Keratinocyte (primary cell): Measurements from ENCODE around the gene ITGB1BP1. TPM values are rescaled to one million over a fixed set of nuclear protein-coding genes. Genes with fewer than 3 reads are reported as not detected.

Source experiments
- DNase-seq: peaks from one replicate; pipeline ENCODE4 v3.0.0-alpha.2; 2011; ENCODE audit warnings: low read depth, missing footprints, low spot score
- FAIRE-seq: peaks from 2 replicates; lab custom pipeline; 2011; peaks lifted over from hg19 to GRCh38; lab: Jason Lieb, UNC
- H2AFZ ChIP-seq: 2 replicates; pipeline ENCODE4 v1.6.0; 2012; ENCODE audit warnings: low read length, control low read depth, inconsistent platforms; ENCODE audit not compliant: control insufficient read depth
- H3K27ac ChIP-seq: 2 replicates; pipeline ENCODE4 v1.5.1; 2011; ENCODE audit warnings: low read length; ENCODE audit not compliant: control insufficient read depth, insufficient read depth
- H3K27me3 ChIP-seq: 3 replicates; pipeline ENCODE4 v1.6.0; 2011; ENCODE audit warnings: low read length; ENCODE audit not compliant: control insufficient read depth, insufficient read depth; ENCODE audit errors: extremely low read depth
- H3K36me3 ChIP-seq, 2 experiments: 2 replicates in 1 of 2; 3 replicates in 1 of 2; pipeline ENCODE4 v1.5.1; 2011; ENCODE audit warnings: low read length in 2 of 2, mild to moderate bottlenecking in 1 of 2; ENCODE audit not compliant: control insufficient read depth in 2 of 2, insufficient read depth in 2 of 2; ENCODE audit errors: extremely low read depth in 1 of 2
- H3K4me1 ChIP-seq: 3 replicates; pipeline ENCODE4 v1.5.1; 2011; ENCODE audit warnings: low read length; ENCODE audit not compliant: control insufficient read depth, insufficient read depth; ENCODE audit errors: extremely low read depth
- H3K4me2 ChIP-seq: 3 replicates; pipeline ENCODE4 v1.6.0; 2011; ENCODE audit warnings: low read depth, low read length; ENCODE audit not compliant: control insufficient read depth, insufficient read depth; ENCODE audit errors: extremely low read depth
- H3K4me3 ChIP-seq, 3 experiments: fragments of 200-600 bp in 1 of 3; sonication (generic) in 1 of 3; 2 replicates in 2 of 3; 3 replicates in 1 of 3; pipeline ENCODE4 v1.5.1; 2011 to 2016; ENCODE audit warnings: low read length in 3 of 3, mild to moderate bottlenecking in 3 of 3, control low read depth in 2 of 3, inconsistent platforms in 1 of 3, low read depth in 1 of 3, mixed read lengths in 1 of 3, mixed run types in 1 of 3, moderate library complexity in 1 of 3; ENCODE audit not compliant: control insufficient read depth in 2 of 3, insufficient read depth in 2 of 3; ENCODE audit errors: extremely low read depth in 1 of 3
- H3K79me2 ChIP-seq: 2 replicates; pipeline ENCODE4 v1.6.0; 2012; ENCODE audit warnings: low read length; ENCODE audit not compliant: control insufficient read depth, insufficient read depth
- H3K9ac ChIP-seq: 3 replicates; pipeline ENCODE4 v1.6.0; 2011; ENCODE audit warnings: low read length; ENCODE audit not compliant: control insufficient read depth, insufficient read depth; ENCODE audit errors: extremely low read depth
- H3K9me1 ChIP-seq: 3 replicates; pipeline ENCODE4 v1.6.0; 2011; ENCODE audit warnings: low read length; ENCODE audit not compliant: control insufficient read depth, insufficient read depth; ENCODE audit errors: extremely low read depth
- H3K9me3 ChIP-seq: 2 replicates; pipeline ENCODE4 v1.5.1; 2012; ENCODE audit warnings: low read depth, low read length; ENCODE audit not compliant: control insufficient read depth
- H4K20me1 ChIP-seq: 3 replicates; pipeline ENCODE4 v1.6.0; 2011; ENCODE audit warnings: low read length; ENCODE audit not compliant: control insufficient read depth, insufficient read depth; ENCODE audit errors: extremely low read depth
- CTCF ChIP-seq, 3 experiments: IDR thresholded peaks in 1 of 3; conservative IDR thresholded peaks in 1 of 3; optimal IDR thresholded peaks in 1 of 3; 2 replicates in 2 of 3; 3 replicates in 1 of 3; pipeline versions ENCODE3 to v1.5.1; 2011; ENCODE audit warnings: low read length in 3 of 3, mild to moderate bottlenecking in 3 of 3, moderate library complexity in 2 of 3, control low read depth in 1 of 3, inconsistent platforms in 1 of 3; ENCODE audit not compliant: insufficient read depth in 2 of 3; ENCODE audit errors: extremely low read depth in 1 of 3
- EZH2 ChIP-seq: IDR thresholded peaks from one replicate; pipeline ENCODE4 v1.6.1; 2012; ENCODE audit warnings: inconsistent platforms, mild to moderate bottlenecking, low read length, moderate library complexity
- dilution Hi-C: fragments of 300-500 bp; cut with MboI; formaldehyde crosslinking; loops from one replicate; pipeline ENCODE4 v1.7.0; 2020; ENCODE audit warnings: low sequenced_read_pairs; ENCODE audit not compliant: extremely low pct_ligation_motif_present
- polyA plus RNA-seq, 5 experiments: library from polyadenylated mRNA; depleted of rRNA in 3 of 5; stranded (reverse) in 3 of 5; stranded (forward) in 1 of 5; unstranded in 1 of 5; fragments of >200 nt; gene quantifications; 1 replicate in 1 of 5; 2 replicates in 3 of 5; 3 replicates in 1 of 5; pipeline versions ENCODE4 v1.2.1 to v1.2.3, GENCODE V29; 2011 to 2012; ENCODE audit warnings: missing spikeins in 2 of 5, low read depth in 1 of 5, low replicate concordance in 1 of 5

The ITGB1BP1 gene
- polyA plus RNA-seq, 1 donor (not counting 4 experiments of a cell fraction or from before 2014, with no cell fraction given): 169 TPM

GRCh38 chr2:9390991-9391390 is 32.3 kb downstream of the ITGB1BP1 start:
- Histone ChIP-seq H3K36me3 (peaks cover 43 to 65% of the 10 kb centered on the region in 2 experiments), H3K27me3 (no peaks in the 10 kb centered on the region), H4K20me1 (peaks cover 8% of the 10 kb centered on the region), H3K4me3 (no peak overlapping the region), H3K79me2 (no peaks in the 10 kb centered on the region), H2AFZ (no peak overlapping the region), H3K4me2 (no peak overlapping the region), H3K9me3 (no peaks in the 10 kb centered on the region), H3K4me1 (peaks cover 10% of the 10 kb centered on the region), H3K9ac (no peak overlapping the region), H3K27ac (no peak overlapping the region), H3K9me1 (peaks cover 2% of the 10 kb centered on the region)
- no peak for TF ChIP-seq CTCF (optimal IDR thresholded peaks at IDR 0.05 in 1 of 3, IDR thresholded peaks at IDR 0.05 in 1 of 3, conservative IDR thresholded peaks at IDR 0.05 in 1 of 3; ENCODE audit: extremely low read depth in 1 of 3, insufficient read depth in 2 of 3, low read length in 3 of 3)
- no peak for TF ChIP-seq EZH2
- FAIRE-seq (no peak), DNase-seq (no peak)
- dilution Hi-C loops: no loop called here

- FAIRE-seq: no peak
- dilution Hi-C loops: no loop called here
- peaks cover 11% of the 10 kb centered on the region for H4K20me1 ChIP-seq
Measured at GRCh38 chr2:9390151-9390850, 33.0 kb downstream of the ITGB1BP1 start.

More at GRCh38 chr2:9390151-9390850, 33.0 kb downstream of the ITGB1BP1 start:
- H3K9me1 ChIP-seq: peaks cover 2% of the 10 kb centered on the region
- no peak overlapping the region for H3K4me3 ChIP-seq
- H3K4me1 ChIP-seq: peaks cover 15% of the 10 kb centered on the region
- H3K9me3 ChIP-seq: no peaks in the 10 kb centered on the region
- no peak for DNase-seq
- H3K27me3 ChIP-seq: no peaks in the 10 kb centered on the region
- H3K36me3 ChIP-seq: peaks cover 48 to 70% of the 10 kb centered on the region in 2 experiments
- H3K27ac ChIP-seq: no peak overlapping the region
- no peak for TF ChIP-seq CTCF (optimal IDR thresholded peaks at IDR 0.05 in 1 of 3, IDR thresholded peaks at IDR 0.05 in 1 of 3, conservative IDR thresholded peaks at IDR 0.05 in 1 of 3; ENCODE audit: extremely low read depth in 1 of 3, insufficient read depth in 2 of 3, low read length in 3 of 3)
- no peak for TF ChIP-seq EZH2
- no peaks in the 10 kb centered on the region for H3K79me2 ChIP-seq
- H3K4me2 ChIP-seq: no peak overlapping the region
- no peak overlapping the region for H3K9ac ChIP-seq
- no peak overlapping the region for H2AFZ ChIP-seq
